ENCODE measurements around the gene SRGAP1. TPM values are rescaled to one million over a fixed set of nuclear protein-coding genes. Genes with fewer than 3 reads are reported as not detected.

The SRGAP1 gene
- total and polyA plus RNA-seq, 2 of the 4 experiments (the other 2 are of a cell fraction): 10.0 to 10.2 TPM

- Histone ChIP-seq H2AFZ (replicated peaks; ENCODE audit: low read length, poor library complexity) (no peak overlapping the region), H3K4ac (ENCODE audit: low read depth, low read length) (no peak overlapping the region), H4K5ac (ENCODE audit: low read depth, low read length) (no peak overlapping the region), H3K79me1 (ENCODE audit: low read depth in 1 of 2, low read length in 2 of 2) (peaks cover 0 to 3% of the 10 kb centered on the region in 2 experiments; a peak in 1 of 4 replicates), H3K36me3 (ENCODE audit: control insufficient read depth, insufficient read depth, low read length) (peaks cover 2% of the 10 kb centered on the region; the same call in 1 of the 2 replicates), H2AK5ac (ENCODE audit: low read depth, low read length) (peak overlapping the region; percentile 35; the same call in 1 of the 2 replicates), H3K9me1 (ENCODE audit: insufficient read depth, low read length) (0 out of 2 replicates have a peak, but pooled peaks cover 3% of the 10 kb centered on the region), H3K23ac (ENCODE audit: low read depth, low read length) (0 out of 2 replicates have a peak overlapping the region, but pooled peaks have one; percentile 5), H2BK15ac (ENCODE audit: low read depth, low read length) (peak overlapping the region; percentile 32; the same call in 1 of the 3 replicates), H3K9ac (ENCODE audit: low read depth, low read length) (no peak overlapping the region), H4K91ac (ENCODE audit: insufficient read depth, low read depth, low read length) (no peak overlapping the region), H3K18ac (ENCODE audit: low read depth, low read length) (no peak overlapping the region), H3K4me3 (ENCODE audit: insufficient read depth, low read depth, low read length) (no peak overlapping the region), H3K56ac (ENCODE audit: extremely low read depth, insufficient read depth, low read length) (no peak overlapping the region), H2BK20ac (ENCODE audit: low read depth, low read length) (no peak overlapping the region), H2BK5ac (ENCODE audit: low read depth, low read length, poor library complexity, severe bottlenecking) (no peak overlapping the region), H2AK9ac (replicated peaks; ENCODE audit: low read depth, low read length, poor library complexity) (no peak overlapping the region), H3K4me2 (ENCODE audit: low read depth, low read length) (peak overlapping the region; percentile 62; the same call in 1 of the 2 replicates), H3K27me3 (ENCODE audit: control insufficient read depth, insufficient read depth, low read length) (no peaks in the 10 kb centered on the region), H4K20me1 (ENCODE audit: insufficient read depth, low read length) (no peaks in the 10 kb centered on the region), H3K14ac (replicated peaks; ENCODE audit: low read depth, low read length) (no peak overlapping the region), H3K4me1 (ENCODE audit: control insufficient read depth, insufficient read depth, low read length) (peaks cover 9% of the 10 kb centered on the region), H4K8ac (ENCODE audit: low read depth in 2 of 2, low read length in 2 of 2) (no peak overlapping the region), H3K27ac (ENCODE audit: insufficient read depth, low read length) (no peak overlapping the region), H3K9me3 (ENCODE audit: control insufficient read depth, insufficient read depth, low read length) (no peaks in the 10 kb centered on the region), H2BK120ac (ENCODE audit: low read depth, low read length) (no peak overlapping the region)
- no TSS peak for BruUV-seq (replicated peaks)
- ATAC-seq (ENCODE audit: low read depth) (no peak), DNase-seq (no peak)
- dilution Hi-C loops (cut with HindIII; ENCODE audit: low sequenced_read_pairs, unreplicated experiment) (no loop called here), intact Hi-C loops (cut with micrococcal nuclease) (no loop called here), in situ Hi-C loops (cut with MboI; ENCODE audit: low sequenced_read_pairs) (no loop called here)
- ChIA-PET CTCF (no interaction called here), POLR2A (ENCODE audit: unreplicated experiment) (no interaction called here)
- 65% methylated on average over 2 of the region's 7 CpGs; no CpG with 5 or more reads in 1 of the 2 experiments for WGBS, 2 experiments (ENCODE audit: extremely low coverage in 2 of 2, insufficient read length in 1 of 2)
- TF ChIP-seq NFE2L2 (IDR thresholded peaks at IDR 0.05; ENCODE audit: low read depth, low read length) (no peak), ELK1 (IDR thresholded peaks at IDR 0.05; ENCODE audit: borderline replicate concordance, low read depth, low read length) (no peak), SMC3 (IDR thresholded peaks at IDR 0.05; ENCODE audit: low read depth, low read length) (no peak), RAD21 (IDR thresholded peaks at IDR 0.05; ENCODE audit: low read length) (no peak), CHD1 (IDR thresholded peaks at IDR 0.05; ENCODE audit: low read depth, low read length) (no peak), MAFK (IDR thresholded peaks at IDR 0.05; ENCODE audit: low read depth, low read length) (no peak), MAZ (IDR thresholded peaks at IDR 0.05; ENCODE audit: borderline replicate concordance, low read depth, low read length) (no peak), BHLHE40 (IDR thresholded peaks at IDR 0.05; ENCODE audit: low read depth, low read length) (no peak), POLR2A (IDR thresholded peaks at IDR 0.05; ENCODE audit: low read depth, low read length) (no peak), FOS (IDR thresholded peaks at IDR 0.05; ENCODE audit: low read depth, low read length) (no peak), CEBPB (IDR thresholded peaks at IDR 0.05; ENCODE audit: low read depth, low read length) (no peak), RCOR1 (IDR thresholded peaks at IDR 0.05; ENCODE audit: insufficient replicate concordance, low read length) (no peak), MXI1 (IDR thresholded peaks at IDR 0.05; ENCODE audit: borderline replicate concordance, low read depth, low read length) (no peak)
- TF ChIP-seq, protein P1, sequence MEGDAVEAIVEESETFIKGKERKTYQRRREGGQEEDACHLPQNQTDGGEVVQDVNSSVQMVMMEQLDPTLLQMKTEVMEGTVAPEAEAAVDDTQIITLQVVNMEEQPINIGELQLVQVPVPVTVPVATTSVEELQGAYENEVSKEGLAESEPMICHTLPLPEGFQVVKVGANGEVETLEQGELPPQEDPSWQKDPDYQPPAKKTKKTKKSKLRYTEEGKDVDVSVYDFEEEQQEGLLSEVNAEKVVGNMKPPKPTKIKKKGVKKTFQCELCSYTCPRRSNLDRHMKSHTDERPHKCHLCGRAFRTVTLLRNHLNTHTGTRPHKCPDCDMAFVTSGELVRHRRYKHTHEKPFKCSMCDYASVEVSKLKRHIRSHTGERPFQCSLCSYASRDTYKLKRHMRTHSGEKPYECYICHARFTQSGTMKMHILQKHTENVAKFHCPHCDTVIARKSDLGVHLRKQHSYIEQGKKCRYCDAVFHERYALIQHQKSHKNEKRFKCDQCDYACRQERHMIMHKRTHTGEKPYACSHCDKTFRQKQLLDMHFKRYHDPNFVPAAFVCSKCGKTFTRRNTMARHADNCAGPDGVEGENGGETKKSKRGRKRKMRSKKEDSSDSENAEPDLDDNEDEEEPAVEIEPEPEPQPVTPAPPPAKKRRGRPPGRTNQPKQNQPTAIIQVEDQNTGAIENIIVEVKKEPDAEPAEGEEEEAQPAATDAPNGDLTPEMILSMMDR (conservative IDR thresholded peaks at IDR 0.05; ENCODE audit: low read depth, low read length): no peak
- TF ChIP-seq, protein P2, sequence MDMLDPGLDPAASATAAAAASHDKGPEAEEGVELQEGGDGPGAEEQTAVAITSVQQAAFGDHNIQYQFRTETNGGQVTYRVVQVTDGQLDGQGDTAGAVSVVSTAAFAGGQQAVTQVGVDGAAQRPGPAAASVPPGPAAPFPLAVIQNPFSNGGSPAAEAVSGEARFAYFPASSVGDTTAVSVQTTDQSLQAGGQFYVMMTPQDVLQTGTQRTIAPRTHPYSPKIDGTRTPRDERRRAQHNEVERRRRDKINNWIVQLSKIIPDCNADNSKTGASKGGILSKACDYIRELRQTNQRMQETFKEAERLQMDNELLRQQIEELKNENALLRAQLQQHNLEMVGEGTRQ (IDR thresholded peaks at IDR 0.05; ENCODE audit: low read depth, low read length): no peak
Measured at GRCh38 chr12:64192644-64193444, 348.3 kb downstream of the SRGAP1 start.
